A673 (cell line): Measurements from ENCODE around the gene GARNL3. TPM values are rescaled to one million over a fixed set of nuclear protein-coding genes. Genes with fewer than 3 reads are reported as not detected.

Experiments
- BruUV-seq: library from RNA; stranded (reverse); fragments of 400-500 nt; replicated peaks from 2 replicates; lab custom pipeline; 2021; lab: Mats Ljungman, UMichigan
- CTCF ChIA-PET: fragments of 300-600 bp; sonication (Branson Sonifier 250); formaldehyde crosslinking; loops from one replicate; lab custom pipeline; 2022; ENCODE audit warnings: antibody characterized with exemption; lab: Charles Lee
- POLR2A ChIA-PET: fragments of 300-600 bp; sonication (Branson Sonifier 250); formaldehyde crosslinking; loops from one replicate; lab custom pipeline; 2022; ENCODE audit warnings: antibody characterized with exemption; ENCODE audit not compliant: low non-redundant PET; lab: Charles Lee
- DNase-seq: peaks from one replicate; pipeline ENCODE4 v3.0.0-alpha.2; 2015; ENCODE audit warnings: low spot score
- H3K27ac ChIP-seq: fragments of 200-600 bp; sonication (generic); 2 replicates; pipeline ENCODE4 v1.5.1; 2016; ENCODE audit warnings: mixed run types, low read depth, mild to moderate bottlenecking, mixed read lengths, antibody characterized with exemption, low read length; ENCODE audit not compliant: poor library complexity, severe bottlenecking
- H3K27me3 ChIP-seq: fragments of 200-600 bp; sonication (generic); replicated peaks from 2 replicates; pipeline ENCODE4 v1.6.1; 2017; ENCODE audit warnings: mixed run types, low read depth, mild to moderate bottlenecking, mixed read lengths, antibody characterized with exemption, low read length; ENCODE audit not compliant: insufficient read depth, poor library complexity
- H3K36me3 ChIP-seq: fragments of 200-600 bp; sonication (generic); 2 replicates; pipeline ENCODE4 v1.6.1; 2016; ENCODE audit warnings: mixed run types, mild to moderate bottlenecking, mixed read lengths, antibody characterized with exemption, low read length; ENCODE audit not compliant: insufficient read depth, poor library complexity, severe bottlenecking
- H3K4me1 ChIP-seq: fragments of 200-600 bp; sonication (generic); 2 replicates; pipeline ENCODE4 v1.6.1; 2017; ENCODE audit warnings: mixed run types, mild to moderate bottlenecking, mixed read lengths, antibody characterized with exemption, low read length; ENCODE audit not compliant: insufficient read depth, poor library complexity, severe bottlenecking
- H3K4me3 ChIP-seq: fragments of 200-600 bp; sonication (generic); 2 replicates; pipeline ENCODE4 v1.5.1; 2016; ENCODE audit warnings: low read depth, mixed run types, mild to moderate bottlenecking, mixed read lengths, low read length; ENCODE audit not compliant: poor library complexity, severe bottlenecking
- H3K9me3 ChIP-seq: fragments of 200-600 bp; sonication (generic); 2 replicates; pipeline ENCODE4 v1.6.1; 2016; ENCODE audit warnings: mixed run types, low read depth, mild to moderate bottlenecking, mixed read lengths, antibody characterized with exemption, low read length; ENCODE audit not compliant: poor library complexity, severe bottlenecking
- CTCF ChIP-seq: fragments of 300-800, 200-600 bp; sonication (generic); conservative IDR thresholded peaks from 2 replicates; pipeline ENCODE4 v1.5.1; 2017; ENCODE audit warnings: low read depth, mild to moderate bottlenecking, antibody characterized with exemption, low read length, moderate library complexity, mixed read lengths
- EZH2 ChIP-seq: fragments of 200-600 bp; sonication (generic); IDR thresholded peaks from 2 replicates; pipeline ENCODE4 v1.6.1; 2017; ENCODE audit warnings: borderline replicate concordance, low read depth, mild to moderate bottlenecking, mixed read lengths, antibody characterized with exemption, low read length; ENCODE audit not compliant: poor library complexity, severe bottlenecking
- intact Hi-C: fragments of 100-400 bp; cut with micrococcal nuclease; formaldehyde crosslinking; loops from one replicate; pipeline ENCODE4 v1.10.0; 2022; ENCODE audit not compliant: unreplicated experiment
- total RNA-seq: library from RNA; stranded (reverse); gene quantifications from 2 replicates; pipeline ENCODE4 v1.2.3, GENCODE V29; 2021

Gene GARNL3
- total RNA-seq, 1 experiment from 2014 or later: 7.8 TPM

DNA sequence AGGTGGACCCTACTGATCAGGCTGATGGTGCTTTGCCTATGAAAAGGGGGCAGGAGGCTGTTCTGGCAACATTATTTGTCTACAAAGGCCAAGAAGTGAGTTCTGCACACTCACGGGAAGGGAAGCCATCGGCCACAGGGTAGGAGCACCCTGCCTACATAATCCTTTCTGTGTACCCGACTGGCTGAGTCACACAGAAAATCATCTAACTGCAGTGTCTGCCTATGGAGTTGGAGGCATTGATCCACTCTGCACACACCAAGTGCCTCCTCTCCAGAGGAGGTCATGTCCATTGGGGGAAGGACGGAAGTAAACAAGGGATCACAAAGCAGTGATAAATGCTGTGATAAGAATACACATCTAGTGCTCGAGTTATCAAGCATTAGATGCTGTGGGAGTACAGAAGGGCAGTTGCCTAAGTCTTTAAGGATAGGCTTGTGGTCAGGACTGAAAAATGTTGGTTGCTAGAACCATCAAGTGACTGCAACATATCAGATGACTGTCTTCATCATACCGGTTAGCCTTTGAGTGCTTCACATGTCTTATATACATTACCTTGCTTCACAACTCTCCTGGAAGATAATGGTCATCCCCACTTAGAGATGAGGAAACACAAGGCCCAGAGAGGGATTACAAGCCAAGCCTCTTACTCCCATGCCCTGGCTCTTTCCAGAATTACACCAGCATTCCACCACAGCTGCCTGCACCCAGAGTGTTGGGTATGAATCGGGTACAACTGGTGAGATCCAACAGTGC is 131.1 kb downstream of the GARNL3 start:
- DNase-seq: no peak
- no peak overlapping the region for H3K27ac ChIP-seq
- intact Hi-C loops: loop anchor here (5.0 kb wide), 1 partner anchor 183 kb away; no protein-coding TSS in a partner anchor
- H3K9me3 ChIP-seq: no peaks in the 10 kb centered on the region
- no peaks in the 10 kb centered on the region for H3K36me3 ChIP-seq
- no peaks in the 10 kb centered on the region for H3K27me3 ChIP-seq
- BruUV-seq: no TSS peak
- POLR2A ChIA-PET: no interaction called here
- peaks cover 5% of the 10 kb centered on the region for H3K4me1 ChIP-seq
- CTCF ChIA-PET: no interaction called here
- no peak overlapping the region for H3K4me3 ChIP-seq
- no peak for TF ChIP-seq CTCF
- TF ChIP-seq EZH2: no peak

DNA sequence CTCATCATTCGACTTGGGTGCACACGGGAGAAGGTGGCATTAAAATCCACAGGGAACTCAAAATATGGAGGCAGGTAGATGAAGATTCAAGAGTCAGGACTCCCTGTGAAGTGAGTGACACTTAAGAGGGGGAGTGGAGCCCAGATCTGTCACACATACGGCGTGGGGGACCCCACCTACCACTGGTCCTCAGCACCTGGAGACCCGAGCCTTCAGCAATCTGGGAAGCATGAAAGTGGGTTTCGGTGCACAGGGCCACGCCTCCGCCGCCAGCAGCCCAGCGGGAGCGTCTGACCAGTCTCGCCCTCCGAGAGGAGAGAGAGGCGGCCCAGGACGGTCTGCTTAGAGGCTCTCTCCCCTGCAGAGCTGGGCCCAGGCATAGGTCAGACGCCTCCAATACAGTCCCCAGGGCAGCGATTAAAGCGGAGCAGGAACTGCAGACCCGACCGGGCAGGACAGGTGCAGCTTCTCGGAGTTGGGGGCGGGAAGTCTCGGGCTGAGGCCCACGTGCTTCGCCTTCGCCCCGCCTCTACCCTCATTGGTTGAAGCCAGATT is 131.8 kb downstream of the GARNL3 start:
- CTCF ChIA-PET: interaction anchor here (1.4 kb wide), 1 partner anchor 172 kb away, joined by 6 read pairs; no protein-coding TSS in a partner anchor
- Histone ChIP-seq H3K36me3 (no peaks in the 10 kb centered on the region), H3K9me3 (no peaks in the 10 kb centered on the region), H3K27ac (no peak overlapping the region), H3K4me3 (peak overlapping the region; percentile 82), H3K27me3 (no peaks in the 10 kb centered on the region), H3K4me1 (peaks cover 5% of the 10 kb centered on the region)
- DNase-seq: no peak
- intact Hi-C loops: loop anchor here (5.0 kb wide), 1 partner anchor 184 kb away; no protein-coding TSS in a partner anchor
- BruUV-seq: no TSS peak
- POLR2A ChIA-PET: interaction anchor here (0.5 to 0.6 kb wide), 2 partner anchors 27 to 684 kb away, joined by 3 to 6 read pairs; no protein-coding TSS in a partner anchor
- TF ChIP-seq EZH2: no peak
- no peak for TF ChIP-seq CTCF

DNA sequence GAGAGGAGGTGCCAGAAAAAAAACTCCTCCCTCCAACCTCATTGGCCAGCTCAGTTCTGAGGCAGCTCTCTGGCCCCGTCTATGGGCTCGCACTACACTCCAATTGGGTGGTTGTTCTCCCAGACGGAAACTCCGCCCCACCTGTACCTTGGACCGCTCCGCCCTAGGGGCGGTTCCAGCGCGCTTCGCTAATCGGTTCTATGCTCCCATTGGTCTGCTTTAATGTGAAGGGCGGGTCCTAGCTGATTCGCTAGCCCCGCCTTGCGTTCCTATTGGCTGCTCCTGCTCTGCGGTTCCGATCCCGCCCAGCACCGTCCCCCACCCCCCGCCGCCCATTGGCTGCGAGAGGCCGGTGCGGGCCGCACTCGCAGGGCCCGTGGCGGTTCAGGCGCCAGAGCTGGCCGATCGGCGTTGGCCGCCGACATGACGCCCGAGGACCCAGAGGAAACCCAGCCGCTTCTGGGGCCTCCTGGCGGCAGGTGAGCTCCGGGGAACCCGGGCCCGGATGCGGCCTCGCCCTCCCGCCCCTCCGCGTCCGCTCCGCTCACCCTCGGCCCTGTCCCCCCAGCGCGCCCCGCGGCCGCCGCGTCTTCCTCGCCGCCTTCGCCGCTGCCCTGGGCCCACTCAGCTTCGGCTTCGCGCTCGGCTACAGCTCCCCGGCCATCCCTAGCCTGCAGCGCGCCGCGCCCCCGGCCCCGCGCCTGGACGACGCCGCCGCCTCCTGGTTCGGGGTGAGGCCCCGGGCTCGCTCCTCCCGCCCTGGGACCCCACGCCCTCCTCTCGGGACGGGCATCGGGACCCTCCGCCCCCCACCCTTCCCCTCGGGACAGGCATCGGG is 132.5 kb downstream of the GARNL3 start, which contains the start of gene SLC2A8:
Gene SLC2A8 (plus strand): TSS at position 362 of the 838 bp plus-strand sequence. CDS start 62 bp downstream, at position 424.
- intact Hi-C loops: loop anchor here (5.0 kb wide), 1 partner anchor 185 kb away; no protein-coding TSS in a partner anchor
- BruUV-seq: no TSS peak
- no peak for TF ChIP-seq CTCF
- TF ChIP-seq EZH2: no peak
- peak; percentile 99 for DNase-seq
- Histone ChIP-seq H3K36me3 (no peaks in the 10 kb centered on the region), H3K4me3 (peak within 1 kb of the TSS; percentile 82), H3K9me3 (no peaks in the 10 kb centered on the region), H3K4me1 (peaks cover 5% of the 10 kb centered on the region), H3K27ac (peak within 1 kb of the TSS; percentile 55), H3K27me3 (no peaks in the 10 kb centered on the region)
- CTCF ChIA-PET: interaction anchor here (0.7 to 1.4 kb wide), 3 partner anchors 42 to 173 kb away, joined by 4 to 6 read pairs (median 4); no protein-coding TSS in a partner anchor
- POLR2A ChIA-PET: interaction anchor here (0.5 to 0.6 kb wide), 2 partner anchors 28 to 683 kb away, joined by 3 to 6 read pairs; no protein-coding TSS in a partner anchor
